ENCODE data around the gene BBS9.
"Not testable (repeated sequence)": the region's sequence is repeated elsewhere in the genome, so short reads cannot be mapped to it uniquely, and the experiment has no call there.

BBS9 gene

DNA sequence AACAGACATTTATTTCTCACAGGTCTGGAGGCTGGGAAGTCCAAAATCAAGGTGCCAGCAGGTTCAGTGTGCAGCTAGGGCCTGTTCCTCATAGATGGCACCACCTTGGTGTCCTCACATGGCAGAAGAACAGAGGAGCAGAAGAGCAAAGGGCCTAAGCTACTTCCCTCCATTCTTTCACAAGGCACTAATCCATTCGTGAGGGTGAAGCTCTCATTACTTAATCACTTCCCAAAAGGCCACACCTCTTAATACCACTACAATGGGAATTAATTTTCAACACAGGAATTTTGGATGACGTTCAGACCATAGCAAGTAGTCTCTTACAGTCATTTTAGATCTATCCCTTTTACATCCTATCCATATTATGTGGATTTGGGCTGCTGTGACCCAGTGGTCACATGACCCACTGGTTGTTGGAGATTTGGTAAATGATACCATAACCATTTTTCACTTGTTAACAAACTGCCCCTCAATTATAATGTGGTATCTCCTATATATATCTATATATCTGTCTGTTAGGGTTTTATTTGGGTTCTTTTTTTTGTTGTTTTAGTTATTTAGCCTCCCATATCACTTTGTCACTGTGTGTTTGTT lies 63.4 kb downstream of the BBS9 start:
- Mint-ChIP-seq H3K9me3 (no peaks in the 10 kb centered on the region), H3K4me3 (no peak overlapping the region), H3K4me1 (ENCODE audit: low read depth) (peaks cover 11% of the 10 kb centered on the region), H3K27me3 (ENCODE audit: low read depth) (no peaks in the 10 kb centered on the region), H3K27ac (no peak overlapping the region), H3K36me3 (ENCODE audit: low read depth) (no peaks in the 10 kb centered on the region)
- no peak for DNase-seq (ENCODE audit: low spot score)

GRCh38 chr7:33193308-33193864 lies 64.0 kb downstream of the BBS9 start:
- H3K36me3 Mint-ChIP-seq (ENCODE audit: low read depth) = no peaks in the 10 kb centered on the region
- no peaks in the 10 kb centered on the region for H3K9me3 Mint-ChIP-seq
- DNase-seq (ENCODE audit: low spot score) = no peak
- H3K27me3 Mint-ChIP-seq (ENCODE audit: low read depth) = no peaks in the 10 kb centered on the region
- H3K27ac Mint-ChIP-seq = no peak overlapping the region
- H3K4me3 Mint-ChIP-seq = no peak overlapping the region
- peaks cover 11% of the 10 kb centered on the region for H3K4me1 Mint-ChIP-seq (ENCODE audit: low read depth)

GRCh38 chr7:33195264-33195663 lies 65.9 kb downstream of the BBS9 start:
- no peaks in the 10 kb centered on the region for H3K36me3 Mint-ChIP-seq (ENCODE audit: low read depth)
- no peaks in the 10 kb centered on the region for H3K27me3 Mint-ChIP-seq (ENCODE audit: low read depth)
- no peaks in the 10 kb centered on the region for H3K9me3 Mint-ChIP-seq
- no peak for DNase-seq (ENCODE audit: low spot score)
- no peak overlapping the region for H3K27ac Mint-ChIP-seq
- no peak overlapping the region for H3K4me3 Mint-ChIP-seq
- peaks cover 11% of the 10 kb centered on the region for H3K4me1 Mint-ChIP-seq (ENCODE audit: low read depth)

- Mint-ChIP-seq H3K4me3 (no peak overlapping the region), H3K36me3 (ENCODE audit: low read depth) (no peaks in the 10 kb centered on the region), H3K4me1 (ENCODE audit: low read depth) (peaks cover 4% of the 10 kb centered on the region), H3K27ac (no peak overlapping the region), H3K27me3 (ENCODE audit: low read depth) (no peaks in the 10 kb centered on the region), H3K9me3 (no peaks in the 10 kb centered on the region)
- no peak for DNase-seq (ENCODE audit: low spot score)
Measured at GRCh38 chr7:33196221-33196620, 66.9 kb downstream of the BBS9 start.

GRCh38 chr7:33200282-33200681 lies 70.9 kb downstream of the BBS9 start:
- no peaks in the 10 kb centered on the region for H3K4me1 Mint-ChIP-seq (ENCODE audit: low read depth)
- no peaks in the 10 kb centered on the region for H3K36me3 Mint-ChIP-seq (ENCODE audit: low read depth)
- no peaks in the 10 kb centered on the region for H3K27me3 Mint-ChIP-seq (ENCODE audit: low read depth)
- H3K4me3 Mint-ChIP-seq = no peak overlapping the region
- H3K27ac Mint-ChIP-seq = no peak overlapping the region
- no peak for DNase-seq (ENCODE audit: low spot score)
- H3K9me3 Mint-ChIP-seq = no peaks in the 10 kb centered on the region

DNA sequence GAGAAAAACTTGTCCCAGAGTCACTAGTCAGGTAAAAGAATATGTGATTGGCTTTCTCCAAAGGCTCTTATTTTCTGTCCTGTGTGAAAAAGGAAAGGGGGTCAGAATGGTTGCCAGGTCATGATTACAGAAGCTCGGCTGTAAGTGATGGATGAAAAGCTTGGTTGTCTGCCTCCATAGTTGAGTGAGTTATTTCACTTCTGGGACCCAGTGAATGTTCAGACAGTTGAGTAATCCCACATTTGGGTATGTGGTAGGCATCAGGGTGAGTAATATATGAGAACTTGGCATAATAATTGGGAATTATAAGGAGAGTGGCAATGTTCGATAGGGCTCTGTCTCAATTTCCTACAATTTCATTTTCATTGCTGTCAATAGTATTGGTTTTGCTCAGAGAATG lies 72.5 kb downstream of the BBS9 start:
- Mint-ChIP-seq H3K9me3 (no peaks in the 10 kb centered on the region), H3K27ac (no peak overlapping the region)

DNA sequence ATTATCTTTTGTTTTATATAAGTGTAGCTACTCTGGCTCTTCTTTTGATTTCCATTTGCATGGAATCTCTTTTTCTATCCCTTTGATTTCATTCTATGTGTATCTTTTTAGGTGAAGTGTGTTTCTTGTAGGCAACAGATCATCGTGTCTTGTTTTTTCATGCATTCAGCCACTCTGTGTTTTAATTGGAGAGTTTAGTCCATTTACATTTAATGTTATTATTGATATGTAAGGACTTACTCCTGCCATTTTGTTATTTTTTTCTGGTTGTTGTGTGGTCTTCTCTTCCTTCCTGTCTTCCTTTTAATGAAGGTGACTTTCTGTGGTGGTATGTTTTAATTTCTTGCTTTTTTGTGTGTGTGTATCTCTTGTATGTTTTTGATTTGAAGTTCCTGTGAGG lies 81.6 kb downstream of the BBS9 start:
- Mint-ChIP-seq H3K4me3 (no peak overlapping the region), H3K4me1 (ENCODE audit: low read depth) (no peaks in the 10 kb centered on the region), H3K9me3 (peaks cover 29% of the 10 kb centered on the region), H3K27me3 (ENCODE audit: low read depth) (no peaks in the 10 kb centered on the region), H3K27ac (no peak overlapping the region), H3K36me3 (ENCODE audit: low read depth) (no peaks in the 10 kb centered on the region)
- DNase-seq (ENCODE audit: low spot score) = no peak

More for the DNA sequence above, 72.5 kb downstream of the BBS9 start:
- DNase-seq (ENCODE audit: low spot score) = no peak
- Mint-ChIP-seq H3K36me3 (ENCODE audit: low read depth) (no peaks in the 10 kb centered on the region), H3K4me1 (ENCODE audit: low read depth) (no peaks in the 10 kb centered on the region), H3K27me3 (ENCODE audit: low read depth) (no peaks in the 10 kb centered on the region), H3K4me3 (no peak overlapping the region)

- Mint-ChIP-seq H3K9me3 (peaks cover 29% of the 10 kb centered on the region), H3K4me1 (ENCODE audit: low read depth) (no peaks in the 10 kb centered on the region), H3K36me3 (ENCODE audit: low read depth) (no peaks in the 10 kb centered on the region), H3K4me3 (no peak overlapping the region), H3K27ac (no peak overlapping the region), H3K27me3 (ENCODE audit: low read depth) (no peaks in the 10 kb centered on the region)
- DNase-seq (ENCODE audit: low spot score) = no peak
Measured at GRCh38 chr7:33212144-33212543, 82.8 kb downstream of the BBS9 start.

GRCh38 chr7:33215992-33216391 lies 86.6 kb downstream of the BBS9 start:
- no peak for DNase-seq (ENCODE audit: low spot score)
- Mint-ChIP-seq H3K36me3 (ENCODE audit: low read depth) (no peaks in the 10 kb centered on the region), H3K4me1 (ENCODE audit: low read depth) (no peaks in the 10 kb centered on the region), H3K27ac (no peak overlapping the region), H3K9me3 (peaks cover 19% of the 10 kb centered on the region), H3K27me3 (ENCODE audit: low read depth) (no peaks in the 10 kb centered on the region), H3K4me3 (no peak overlapping the region)

GRCh38 chr7:33217595-33217994 lies 88.2 kb downstream of the BBS9 start:
- Mint-ChIP-seq H3K27me3 (ENCODE audit: low read depth) (no peaks in the 10 kb centered on the region), H3K36me3 (ENCODE audit: low read depth) (no peaks in the 10 kb centered on the region), H3K27ac (no peak overlapping the region), H3K4me3 (no peak overlapping the region), H3K9me3 (peaks cover 3% of the 10 kb centered on the region), H3K4me1 (ENCODE audit: low read depth) (no peaks in the 10 kb centered on the region)
- no peak for DNase-seq (ENCODE audit: low spot score)

- H3K9me3 Mint-ChIP-seq; H3K4me3 Mint-ChIP-seq; H3K36me3 Mint-ChIP-seq (ENCODE audit: low read depth); H3K27ac Mint-ChIP-seq; H3K27me3 Mint-ChIP-seq (ENCODE audit: low read depth); H3K4me1 Mint-ChIP-seq (ENCODE audit: low read depth); DNase-seq (ENCODE audit: low spot score): not testable (repeated sequence)
Measured at GRCh38 chr7:33218841-33219535, 89.6 kb downstream of the BBS9 start.

DNA sequence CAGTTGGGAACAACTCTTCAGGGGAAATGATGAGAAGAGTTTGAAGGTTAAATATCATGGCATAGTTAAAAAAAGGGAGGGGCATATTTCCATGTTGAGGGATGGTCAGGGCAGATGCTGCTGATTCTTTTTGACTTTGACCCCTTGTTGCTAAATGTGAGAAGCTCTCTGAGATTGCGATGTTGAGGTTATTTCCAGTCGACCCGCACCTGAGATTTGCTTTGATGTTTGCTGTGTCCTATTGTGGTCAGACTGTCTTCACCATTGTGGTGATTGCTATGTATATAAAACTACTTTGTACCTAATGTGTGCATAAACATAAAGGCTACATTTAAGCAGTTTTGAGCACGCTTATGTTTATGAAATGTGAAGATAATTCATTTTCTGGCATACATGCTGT lies 90.9 kb downstream of the BBS9 start:
- DNase-seq (ENCODE audit: low spot score) = no peak
- H3K27ac Mint-ChIP-seq = no peak overlapping the region
- H3K4me3 Mint-ChIP-seq = no peak overlapping the region
- no peaks in the 10 kb centered on the region for H3K27me3 Mint-ChIP-seq (ENCODE audit: low read depth)
- H3K9me3 Mint-ChIP-seq = no peaks in the 10 kb centered on the region
- no peaks in the 10 kb centered on the region for H3K4me1 Mint-ChIP-seq (ENCODE audit: low read depth)
- H3K36me3 Mint-ChIP-seq (ENCODE audit: low read depth) = no peaks in the 10 kb centered on the region

DNA sequence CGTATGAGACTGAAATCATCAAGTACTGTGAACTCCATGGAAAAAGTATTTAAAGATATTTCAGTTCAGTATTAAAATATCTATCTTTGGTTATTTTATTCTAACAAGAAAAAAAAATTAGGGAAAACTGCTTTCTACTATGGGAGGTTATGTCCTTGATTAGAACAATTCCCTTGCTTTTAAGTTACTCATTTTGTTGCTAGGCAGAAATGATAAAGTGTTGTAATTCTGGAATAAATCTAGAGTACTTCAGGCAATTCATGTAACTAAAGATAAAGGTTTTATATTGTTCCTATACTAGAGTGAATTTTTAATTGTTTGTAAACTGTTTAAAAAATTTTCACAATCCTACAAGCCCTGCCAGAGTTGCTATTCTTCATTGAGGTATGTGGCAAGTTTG lies 92.0 kb downstream of the BBS9 start:
- Mint-ChIP-seq H3K36me3 (ENCODE audit: low read depth) (no peaks in the 10 kb centered on the region), H3K4me3 (no peak overlapping the region), H3K27me3 (ENCODE audit: low read depth) (no peaks in the 10 kb centered on the region), H3K9me3 (no peaks in the 10 kb centered on the region), H3K27ac (no peak overlapping the region), H3K4me1 (ENCODE audit: low read depth) (no peaks in the 10 kb centered on the region)
- DNase-seq (ENCODE audit: low spot score) = no peak

- H3K27me3 Mint-ChIP-seq (ENCODE audit: low read depth) = no peaks in the 10 kb centered on the region
- DNase-seq (ENCODE audit: low spot score) = no peak
- H3K36me3 Mint-ChIP-seq (ENCODE audit: low read depth) = no peaks in the 10 kb centered on the region
- H3K27ac Mint-ChIP-seq = no peak overlapping the region
- H3K4me1 Mint-ChIP-seq (ENCODE audit: low read depth) = no peaks in the 10 kb centered on the region
- H3K9me3 Mint-ChIP-seq = no peaks in the 10 kb centered on the region
- no peak overlapping the region for H3K4me3 Mint-ChIP-seq
Measured at GRCh38 chr7:33232632-33233145, 103.3 kb downstream of the BBS9 start.

Measured in T-helper 2 cell treated with Interferon-gamma antibody and Interleukin-4, amounts not matched to agents 5 μg/mL and 100 μg/mL, for 36 hours (primary cell).